GM12878 (cell line): ENCODE measurements around the gene MICB. TPM values are rescaled to one million over a fixed set of nuclear protein-coding genes. Genes with fewer than 3 reads are reported as not detected.
A peak's percentile ranks its signal among the peaks of the same experiment; 100 is the strongest.
"Not testable (repeated sequence)": the region's sequence is repeated elsewhere in the genome, so short reads cannot be mapped to it uniquely, and the experiment has no call there.

Source experiments
- ATAC-seq: fragments of 200-7000 bp; cut with Tn5 transposase; 3 replicates; pipeline ENCODE4 v1.9.1; 2020; ENCODE audit warnings: mild to moderate bottlenecking, moderate library complexity
- BruUV-seq: library from RNA; stranded (reverse); fragments of 400-500 nt; replicated peaks from 2 replicates; lab custom pipeline; 2021; lab: Mats Ljungman, UMichigan
- CTCF ChIA-PET: fragments of 300-600 bp; sonication (Branson Sonifier 250); formaldehyde crosslinking; extraction: SDS; loops from one replicate; lab custom pipeline; 2021; ENCODE audit warnings: inconsistent platforms; lab: Yijun Ruan, JAX
- POLR2A ChIA-PET: fragments of 350-600 bp; formaldehyde crosslinking; extraction: SDS; loops from one replicate; lab custom pipeline; 2021; ENCODE audit warnings: inconsistent platforms; lab: Charles Lee
- RAD21 ChIA-PET: fragments of 300-600 bp; sonication (Branson Sonifier 250); formaldehyde crosslinking; loops from one replicate; lab custom pipeline; 2023; ENCODE audit warnings: antibody characterized with exemption; ENCODE audit not compliant: unreplicated experiment; lab: Charles Lee
- SMC1A ChIA-PET: fragments of 300-600 bp; sonication (Branson Sonifier 250); formaldehyde crosslinking; loops from one replicate; lab custom pipeline; 2023; ENCODE audit not compliant: unreplicated experiment, uncharacterized antibody; lab: Charles Lee
- DNase-seq: peaks from one replicate; pipeline ENCODE4 v3.0.0-alpha.2; 2011; ENCODE audit warnings: low read depth, low spot score
- FAIRE-seq: peaks from 3 replicates; lab custom pipeline; 2011; peaks lifted over from hg19 to GRCh38; lab: Jason Lieb, UNC
- H2AFZ ChIP-seq: 2 replicates; pipeline ENCODE4 v1.6.0; 2011; ENCODE audit warnings: low read depth, low read length, control low read depth; ENCODE audit not compliant: control insufficient read depth
- H3K27ac ChIP-seq: 2 replicates; pipeline ENCODE4 v1.5.1; 2011; ENCODE audit warnings: control low read depth; ENCODE audit not compliant: control insufficient read depth, insufficient read depth
- H3K27me3 ChIP-seq, 2 experiments: replicated peaks in 1 of 2; 2 replicates each; pipeline versions ENCODE4 v1.6.0 to v1.6.1; 2011; ENCODE audit warnings: low read length in 1 of 2; ENCODE audit not compliant: control insufficient read depth in 2 of 2, insufficient read depth in 2 of 2
- H3K36me3 ChIP-seq, 2 experiments: 2 replicates each; pipeline ENCODE4 v1.5.1; 2011; ENCODE audit warnings: low read length in 1 of 2; ENCODE audit not compliant: control insufficient read depth in 2 of 2, insufficient read depth in 2 of 2
- H3K4me1 ChIP-seq: 2 replicates; pipeline ENCODE4 v1.6.1; 2011; ENCODE audit warnings: mild to moderate bottlenecking, low read length, moderate library complexity, mixed read lengths; ENCODE audit not compliant: control insufficient read depth, insufficient read depth
- H3K4me2 ChIP-seq: 2 replicates; pipeline ENCODE4 v1.6.0; 2011; ENCODE audit warnings: control low read depth; ENCODE audit not compliant: control insufficient read depth, insufficient read depth
- H3K4me3 ChIP-seq: fragments of 200-600 bp; sonication (generic); 2 replicates; pipeline ENCODE4 v1.5.1; 2016
- H3K79me2 ChIP-seq: 2 replicates; pipeline ENCODE4 v1.6.0; 2011; ENCODE audit warnings: low read length; ENCODE audit not compliant: control insufficient read depth, insufficient read depth
- H3K9ac ChIP-seq: 2 replicates; pipeline ENCODE4 v1.8.0; 2011; ENCODE audit warnings: low read length, control low read depth, mixed read lengths; ENCODE audit not compliant: control insufficient read depth, insufficient read depth
- H3K9me3 ChIP-seq: replicated peaks from 3 replicates; pipeline ENCODE4 v1.5.1; 2011; ENCODE audit warnings: mild to moderate bottlenecking, low read length; ENCODE audit not compliant: control insufficient read depth, insufficient read depth
- H4K20me1 ChIP-seq: 2 replicates; pipeline ENCODE4 v1.6.0; 2011; ENCODE audit not compliant: control insufficient read depth, insufficient read depth
- CTCF ChIP-seq, 3 experiments: IDR thresholded peaks in 2 of 3; conservative IDR thresholded peaks in 1 of 3; 2 replicates each; pipeline ENCODE4 v1.5.1; 2011; ENCODE audit warnings: low read depth in 3 of 3, low read length in 3 of 3, mild to moderate bottlenecking in 3 of 3, control low read depth in 2 of 3, moderate library complexity in 2 of 3, inconsistent platforms in 1 of 3, mixed read lengths in 1 of 3; ENCODE audit not compliant: control insufficient read depth in 2 of 3, insufficient read depth in 1 of 3; ENCODE audit errors: extremely low read depth in 1 of 3
- TARDBP ChIP-seq: IDR thresholded peaks from 2 replicates; pipeline ENCODE4 v1.6.1; 2016; ENCODE audit warnings: borderline replicate concordance
- WGBS: methylation state at CpG from one replicate; pipeline ENCODE4 v1.1.6; 2016; ENCODE audit warnings: low lambda C conversion rate; ENCODE audit not compliant: insufficient replicate concordance, insufficient coverage; ENCODE audit errors: missing lambda C conversion rate; 5-methylcytosine and 5-hydroxymethylcytosine counted together
- in situ Hi-C: fragments of 300-500 bp; cut with MboI; formaldehyde crosslinking; loops from 9 replicates; pipeline ENCODE4 v1.14.3; 2018; ENCODE audit warnings: mixed read lengths
- intact Hi-C: fragments of 100-400 bp; cut with micrococcal nuclease; formaldehyde crosslinking; loops from one replicate; pipeline ENCODE4 v1.14.2; 2022; ENCODE audit not compliant: unreplicated experiment
- polyA plus RNA-seq, 11 experiments: library from polyadenylated mRNA; depleted of rRNA in 4 of 11; unstranded in 6 of 11; stranded (reverse) in 5 of 11; fragments of >200 nt; fragmentation: Nextera tagmentation in 4 of 11; fragmentation: Illumina TruSeq in 1 of 11; extraction: Ambion mirVana in 4 of 11; extraction: Trizol in 1 of 11; gene quantifications; 1 replicate in 1 of 11; 2 replicates in 10 of 11; pipeline versions ENCODE4 v1.2.1 to v1.2.3, GENCODE V29; 2011 to 2016; ENCODE audit warnings: inconsistent platforms in 2 of 11, missing spikeins in 2 of 11, low read depth in 1 of 11
- total RNA-seq, 4 experiments: library from RNA; depleted of rRNA in 3 of 4; stranded (reverse); fragments of >200 nt in 3 of 4; fragmentation: Illumina TruSeq in 1 of 4; extraction: Trizol in 1 of 4; gene quantifications; 2 replicates each; pipeline versions ENCODE4 v1.2.1 to v1.2.3, GENCODE V29; 2013 to 2021

The MICB gene
- total and polyA plus RNA-seq, 10 of the 15 experiments (the other 5 are each of a cell fraction or from before 2014, with no cell fraction given), result 9.0 to 37.1 (median 17.8) TPM

GRCh38 chr6:31490115-31490873 is 7.7 kb upstream of the MICB start:
- Histone ChIP-seq H3K9ac (no peak overlapping the region), H3K4me3 (no peak overlapping the region), H3K9me3 (no peaks in the 10 kb centered on the region; the same call in 2 of the 3 replicates), H3K36me3 (no peaks in the 10 kb centered on the region; a peak in 1 of 4 replicates), H3K27ac (no peak overlapping the region), H3K79me2 (peaks cover 24% of the 10 kb centered on the region), H3K4me2 (no peak overlapping the region), H3K27me3 (no peaks in the 10 kb centered on the region), H2AFZ (no peak overlapping the region), H3K4me1 (peaks cover 4% of the 10 kb centered on the region; the same call in 1 of the 2 replicates), H4K20me1 (no peaks in the 10 kb centered on the region)
- RAD21 ChIA-PET, result no interaction called here
- BruUV-seq, result no TSS peak
- FAIRE-seq (no peak), ATAC-seq (no peak), DNase-seq (no peak)
- CTCF ChIA-PET, result interaction anchor here (1.4 kb wide), 1 partner anchor 28 kb away, joined by 3 read pairs; no protein-coding TSS in a partner anchor
- POLR2A ChIA-PET, result interaction anchor here (0.6 kb wide), 3 partner anchors 33 to 169 kb away, joined by 3 to 5 read pairs (median 3); no protein-coding TSS in a partner anchor
- intact Hi-C loops (no loop called here), in situ Hi-C loops (loop anchor here (5.0 kb wide), 2 partner anchors 52 to 107 kb away; partner anchors contain the start of gene DDX39B)
- SMC1A ChIA-PET, result no interaction called here
- TF ChIP-seq CTCF (IDR thresholded peaks at IDR 0.05 in 2 of 3, conservative IDR thresholded peaks at IDR 0.05 in 1 of 3; ENCODE audit: control insufficient read depth in 2 of 3, extremely low read depth in 1 of 3, insufficient read depth in 1 of 3, low read depth in 3 of 3, low read length in 3 of 3), result no peak
- TF ChIP-seq TARDBP, result no peak
- 75% methylated on average over 14 of the region's 16 CpGs for WGBS

- intact Hi-C loops, result loop anchor here (1.0 kb wide), 1 partner anchor 48 kb away; no protein-coding TSS in a partner anchor
- H3K79me2 ChIP-seq, result peaks cover 55% of the 10 kb centered on the region
These were observed 4.4 kb upstream of the MICB start for GRCh38 chr6:31493550-31493874.

More at GRCh38 chr6:31493550-31493874, 4.4 kb upstream of the MICB start:
- not testable (repeated sequence) for H3K27ac ChIP-seq, H3K36me3 ChIP-seq, H4K20me1 ChIP-seq, DNase-seq, H3K9me3 ChIP-seq, H3K4me1 ChIP-seq, ATAC-seq, H3K27me3 ChIP-seq, BruUV-seq, FAIRE-seq
- H3K4me2 ChIP-seq, result peak overlapping the region; percentile 59
- ChIA-PET CTCF (interaction anchor here (0.7 to 7.0 kb wide), 14 partner anchors 10 to 105 kb away, joined by 3 to 100 read pairs (median 5); partner anchors contain the start of genes ATP6V1G2, DDX39B, LTB and MCCD1), POLR2A (interaction anchor here (1.3 to 3.3 kb wide), 4 partner anchors 45 to 105 kb away, joined by 3 to 13 read pairs (median 4); partner anchors contain the start of genes DDX39B and NFKBIL1), SMC1A (interaction anchor here (1.0 to 6.5 kb wide), 7 partner anchors 9 to 245 kb away, joined by 3 to 63 read pairs (median 5); partner anchors contain the start of genes DDX39B, NCR3 and NFKBIL1), RAD21 (interaction anchor here (0.7 to 6.4 kb wide), 8 partner anchors 47 to 171 kb away, joined by 3 to 72 read pairs (median 16); partner anchors contain the start of genes ATP6V1G2, DDX39B, GPANK1 and LST1)
- H2AFZ ChIP-seq, result peak overlapping the region; percentile 79; the same call in 1 of the 2 replicates
- 0% methylated on average over 1 of the region's 2 CpGs for WGBS
- in situ Hi-C loops, result loop anchor here (5.0 kb wide), 2 partner anchors 49 to 104 kb away; partner anchors contain the start of gene DDX39B
- H3K4me3 ChIP-seq, result peak overlapping the region; percentile 76
- peak overlapping the region; percentile 78 for H3K9ac ChIP-seq
